ENCODE results near the gene GSTM1.
"Not testable (repeated sequence)": the region's sequence is repeated elsewhere in the genome, so short reads cannot be mapped to it uniquely, and the experiment has no call there.

GSTM1 gene

GRCh38 chr1:109677459-109677858 lies 10.2 kb upstream of the GSTM1 start:
- Histone ChIP-seq H3K27me3 (ENCODE audit: low read depth, low read length) (no peaks in the 10 kb centered on the region), H3K27ac (ENCODE audit: low read length) (no peak overlapping the region), H3K79me2 (ENCODE audit: low read length) (no peaks in the 10 kb centered on the region), H3K4me3 (ENCODE audit: low read length) (no peak overlapping the region), H3K4me2 (ENCODE audit: low read length) (no peak overlapping the region), H3K36me3 (replicated peaks; ENCODE audit: low read depth, low read length) (no peaks in the 10 kb centered on the region), H3K9ac (ENCODE audit: low read length) (no peak overlapping the region), H4K20me1 (ENCODE audit: insufficient read depth, low read length) (no peaks in the 10 kb centered on the region), H2AFZ (ENCODE audit: low read depth, low read length) (no peak overlapping the region), H3K9me3 (ENCODE audit: insufficient read depth, low read length) (no peaks in the 10 kb centered on the region), H3K4me1 (ENCODE audit: low read length) (no peaks in the 10 kb centered on the region)
- no peak for TF ChIP-seq EZH2phosphoT487 (IDR thresholded peaks at IDR 0.05; ENCODE audit: low read depth)

GRCh38 chr1:109678637-109679036 lies 9.0 kb upstream of the GSTM1 start:
- H3K4me2 ChIP-seq (ENCODE audit: low read length); H3K79me2 ChIP-seq (ENCODE audit: low read length); H3K27ac ChIP-seq (ENCODE audit: low read length); H2AFZ ChIP-seq (ENCODE audit: low read depth, low read length); H3K4me3 ChIP-seq (ENCODE audit: low read length); H3K36me3 ChIP-seq (replicated peaks; ENCODE audit: low read depth, low read length); H3K9ac ChIP-seq (ENCODE audit: low read length); H3K4me1 ChIP-seq (ENCODE audit: low read length); H4K20me1 ChIP-seq (ENCODE audit: insufficient read depth, low read length); H3K27me3 ChIP-seq (ENCODE audit: low read depth, low read length); H3K9me3 ChIP-seq (ENCODE audit: insufficient read depth, low read length): not testable (repeated sequence)

GRCh38 chr1:109684777-109685176 lies 2.8 kb upstream of the GSTM1 start:
- H3K4me3 ChIP-seq (ENCODE audit: low read length); H3K4me1 ChIP-seq (ENCODE audit: low read length); H3K4me2 ChIP-seq (ENCODE audit: low read length); H3K79me2 ChIP-seq (ENCODE audit: low read length); H3K27me3 ChIP-seq (ENCODE audit: low read depth, low read length); H2AFZ ChIP-seq (ENCODE audit: low read depth, low read length); H3K9ac ChIP-seq (ENCODE audit: low read length); H3K27ac ChIP-seq (ENCODE audit: low read length); H4K20me1 ChIP-seq (ENCODE audit: insufficient read depth, low read length); H3K36me3 ChIP-seq (replicated peaks; ENCODE audit: low read depth, low read length); H3K9me3 ChIP-seq (ENCODE audit: insufficient read depth, low read length): not testable (repeated sequence)

DNA sequence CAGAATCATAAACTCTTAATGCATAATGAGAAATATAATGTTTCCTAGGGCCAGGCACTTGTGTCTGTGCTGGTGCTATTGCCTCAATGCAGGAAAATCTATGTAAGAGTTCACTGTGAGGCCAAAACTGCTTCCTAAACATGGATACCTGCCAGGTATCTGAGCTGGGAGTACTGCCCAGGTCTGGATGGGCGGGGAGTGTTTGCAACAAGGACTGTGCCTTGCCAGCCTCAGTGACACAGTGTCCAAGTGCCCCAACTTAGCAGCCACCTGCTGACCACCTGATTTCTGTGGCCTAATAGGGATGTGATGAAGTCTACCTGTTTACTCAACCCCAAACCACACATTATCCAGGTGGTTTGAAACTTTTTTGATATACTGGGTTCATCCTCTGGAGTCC lies 2.2 kb upstream of the GSTM1 start:
- not testable (repeated sequence) for H3K9me3 ChIP-seq (ENCODE audit: insufficient read depth, low read length); H2AFZ ChIP-seq (ENCODE audit: low read depth, low read length); H3K27ac ChIP-seq (ENCODE audit: low read length); H3K4me2 ChIP-seq (ENCODE audit: low read length); H3K79me2 ChIP-seq (ENCODE audit: low read length); H3K4me3 ChIP-seq (ENCODE audit: low read length); H3K9ac ChIP-seq (ENCODE audit: low read length); H3K27me3 ChIP-seq (ENCODE audit: low read depth, low read length); H3K36me3 ChIP-seq (replicated peaks; ENCODE audit: low read depth, low read length); H4K20me1 ChIP-seq (ENCODE audit: insufficient read depth, low read length); H3K4me1 ChIP-seq (ENCODE audit: low read length)

- H2AFZ ChIP-seq (ENCODE audit: low read depth, low read length); H3K9me3 ChIP-seq (ENCODE audit: insufficient read depth, low read length); H3K79me2 ChIP-seq (ENCODE audit: low read length); H3K4me1 ChIP-seq (ENCODE audit: low read length); H3K27ac ChIP-seq (ENCODE audit: low read length); H3K9ac ChIP-seq (ENCODE audit: low read length); H3K27me3 ChIP-seq (ENCODE audit: low read depth, low read length); H3K4me2 ChIP-seq (ENCODE audit: low read length); H3K36me3 ChIP-seq (replicated peaks; ENCODE audit: low read depth, low read length); H3K4me3 ChIP-seq (ENCODE audit: low read length); H4K20me1 ChIP-seq (ENCODE audit: insufficient read depth, low read length): not testable (repeated sequence)
Measured at GRCh38 chr1:109685890-109686289, 1.7 kb upstream of the GSTM1 start.

DNA sequence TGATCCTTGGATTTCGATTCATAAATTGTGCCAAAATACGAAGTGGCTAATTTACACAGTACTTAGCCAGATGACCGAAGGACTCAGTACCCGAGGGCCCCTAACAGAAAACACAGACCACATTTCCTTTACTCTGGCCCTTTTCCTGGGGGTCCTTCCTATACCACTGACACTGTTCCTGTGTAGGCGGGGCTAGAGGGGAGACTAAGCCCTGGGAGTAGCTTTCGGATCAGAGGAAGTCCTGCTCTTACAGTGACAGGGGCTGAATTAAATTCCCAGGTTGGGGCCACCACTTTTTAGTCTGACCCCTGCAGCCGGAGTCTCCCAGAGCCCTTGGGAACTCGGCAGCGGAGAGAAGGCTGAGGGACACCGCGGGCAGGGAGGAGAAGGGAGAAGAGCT lies 508 bp upstream of the GSTM1 start:
- H3K79me2 ChIP-seq (ENCODE audit: low read length); H3K27me3 ChIP-seq (ENCODE audit: low read depth, low read length); H3K27ac ChIP-seq (ENCODE audit: low read length); H4K20me1 ChIP-seq (ENCODE audit: insufficient read depth, low read length); H3K36me3 ChIP-seq (replicated peaks; ENCODE audit: low read depth, low read length); H3K4me1 ChIP-seq (ENCODE audit: low read length); H3K9me3 ChIP-seq (ENCODE audit: insufficient read depth, low read length); H3K4me2 ChIP-seq (ENCODE audit: low read length); H3K9ac ChIP-seq (ENCODE audit: low read length); H3K4me3 ChIP-seq (ENCODE audit: low read length); H2AFZ ChIP-seq (ENCODE audit: low read depth, low read length): not testable (repeated sequence)

DNA sequence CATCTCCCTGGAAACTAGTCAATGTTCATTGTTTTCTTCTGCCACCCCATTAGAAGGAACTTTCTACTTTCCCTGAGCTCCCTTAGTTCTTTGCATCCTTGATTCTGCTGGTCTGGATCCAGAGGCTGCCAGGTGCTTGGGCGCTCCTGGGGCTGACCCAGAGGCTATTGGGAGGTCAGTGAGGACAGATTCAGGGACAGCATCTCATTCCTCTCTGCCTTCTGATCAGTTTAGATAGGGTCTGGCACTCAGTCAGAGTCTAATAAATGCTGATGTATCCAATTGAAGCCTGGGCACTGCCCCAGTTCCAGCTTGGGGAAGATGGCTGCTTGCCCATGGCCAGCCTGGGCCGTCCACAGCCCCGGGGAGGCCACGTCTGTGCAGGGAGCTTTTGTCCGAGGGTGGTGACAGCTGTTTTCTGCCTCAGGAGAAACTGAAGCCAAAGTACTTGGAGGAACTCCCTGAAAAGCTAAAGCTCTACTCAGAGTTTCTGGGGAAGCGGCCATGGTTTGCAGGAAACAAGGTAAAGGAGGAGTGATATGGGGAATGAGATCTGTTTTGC lies 2.3 kb downstream of the GSTM1 start:
- Histone ChIP-seq H3K9ac (ENCODE audit: low read length) (no peak overlapping the region), H2AFZ (ENCODE audit: low read depth, low read length) (no peak overlapping the region), H3K4me3 (ENCODE audit: low read length) (no peak overlapping the region), H3K79me2 (ENCODE audit: low read length) (no peaks in the 10 kb centered on the region), H3K4me2 (ENCODE audit: low read length) (no peak overlapping the region), H4K20me1 (ENCODE audit: insufficient read depth, low read length) (no peaks in the 10 kb centered on the region), H3K27me3 (ENCODE audit: low read depth, low read length) (no peaks in the 10 kb centered on the region), H3K27ac (ENCODE audit: low read length) (no peak overlapping the region), H3K4me1 (ENCODE audit: low read length) (no peaks in the 10 kb centered on the region), H3K9me3 (ENCODE audit: insufficient read depth, low read length) (no peaks in the 10 kb centered on the region), H3K36me3 (replicated peaks; ENCODE audit: low read depth, low read length) (no peaks in the 10 kb centered on the region)
- TF ChIP-seq EZH2phosphoT487 (IDR thresholded peaks at IDR 0.05; ENCODE audit: low read depth), result no peak
- TF ChIP-seq, protein P1, sequence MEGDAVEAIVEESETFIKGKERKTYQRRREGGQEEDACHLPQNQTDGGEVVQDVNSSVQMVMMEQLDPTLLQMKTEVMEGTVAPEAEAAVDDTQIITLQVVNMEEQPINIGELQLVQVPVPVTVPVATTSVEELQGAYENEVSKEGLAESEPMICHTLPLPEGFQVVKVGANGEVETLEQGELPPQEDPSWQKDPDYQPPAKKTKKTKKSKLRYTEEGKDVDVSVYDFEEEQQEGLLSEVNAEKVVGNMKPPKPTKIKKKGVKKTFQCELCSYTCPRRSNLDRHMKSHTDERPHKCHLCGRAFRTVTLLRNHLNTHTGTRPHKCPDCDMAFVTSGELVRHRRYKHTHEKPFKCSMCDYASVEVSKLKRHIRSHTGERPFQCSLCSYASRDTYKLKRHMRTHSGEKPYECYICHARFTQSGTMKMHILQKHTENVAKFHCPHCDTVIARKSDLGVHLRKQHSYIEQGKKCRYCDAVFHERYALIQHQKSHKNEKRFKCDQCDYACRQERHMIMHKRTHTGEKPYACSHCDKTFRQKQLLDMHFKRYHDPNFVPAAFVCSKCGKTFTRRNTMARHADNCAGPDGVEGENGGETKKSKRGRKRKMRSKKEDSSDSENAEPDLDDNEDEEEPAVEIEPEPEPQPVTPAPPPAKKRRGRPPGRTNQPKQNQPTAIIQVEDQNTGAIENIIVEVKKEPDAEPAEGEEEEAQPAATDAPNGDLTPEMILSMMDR (IDR thresholded peaks at IDR 0.05; ENCODE audit: low read depth, low read length), result no peak

Measured in OCI-LY3 (cell line).